GM12801 (cell line): Measurements from ENCODE around the gene FRAS1.

Source experiments
- TF ChIP-seq, protein P1 (sequence below): IDR thresholded peaks from one replicate; pipeline ENCODE4 v1.5.1; 2011; ENCODE audit warnings: control low read depth; ENCODE audit not compliant: insufficient read length; ENCODE audit errors: extremely low read depth

Gene FRAS1

DNA sequence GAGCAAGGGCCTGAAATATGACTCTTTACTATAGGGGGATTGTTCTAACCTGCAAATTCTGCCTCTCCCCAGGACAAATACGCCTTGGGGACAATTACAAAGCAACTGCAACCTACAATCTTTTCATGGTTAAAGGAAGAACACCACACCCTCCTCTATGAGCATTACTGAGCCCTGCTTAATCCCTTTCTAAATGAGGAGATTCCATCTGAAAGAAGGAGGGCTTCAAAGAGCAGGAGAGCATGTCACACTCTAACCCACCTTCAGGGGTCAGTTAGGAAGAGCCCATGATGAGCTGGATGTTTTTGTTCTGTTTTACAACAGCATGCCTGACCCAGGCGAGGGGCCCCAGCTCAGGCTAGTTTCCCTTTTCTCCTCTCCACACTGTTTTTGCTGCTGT, 360.5 kb downstream of the FRAS1 start:
- TF ChIP-seq, protein P1, sequence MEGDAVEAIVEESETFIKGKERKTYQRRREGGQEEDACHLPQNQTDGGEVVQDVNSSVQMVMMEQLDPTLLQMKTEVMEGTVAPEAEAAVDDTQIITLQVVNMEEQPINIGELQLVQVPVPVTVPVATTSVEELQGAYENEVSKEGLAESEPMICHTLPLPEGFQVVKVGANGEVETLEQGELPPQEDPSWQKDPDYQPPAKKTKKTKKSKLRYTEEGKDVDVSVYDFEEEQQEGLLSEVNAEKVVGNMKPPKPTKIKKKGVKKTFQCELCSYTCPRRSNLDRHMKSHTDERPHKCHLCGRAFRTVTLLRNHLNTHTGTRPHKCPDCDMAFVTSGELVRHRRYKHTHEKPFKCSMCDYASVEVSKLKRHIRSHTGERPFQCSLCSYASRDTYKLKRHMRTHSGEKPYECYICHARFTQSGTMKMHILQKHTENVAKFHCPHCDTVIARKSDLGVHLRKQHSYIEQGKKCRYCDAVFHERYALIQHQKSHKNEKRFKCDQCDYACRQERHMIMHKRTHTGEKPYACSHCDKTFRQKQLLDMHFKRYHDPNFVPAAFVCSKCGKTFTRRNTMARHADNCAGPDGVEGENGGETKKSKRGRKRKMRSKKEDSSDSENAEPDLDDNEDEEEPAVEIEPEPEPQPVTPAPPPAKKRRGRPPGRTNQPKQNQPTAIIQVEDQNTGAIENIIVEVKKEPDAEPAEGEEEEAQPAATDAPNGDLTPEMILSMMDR: no peak

DNA sequence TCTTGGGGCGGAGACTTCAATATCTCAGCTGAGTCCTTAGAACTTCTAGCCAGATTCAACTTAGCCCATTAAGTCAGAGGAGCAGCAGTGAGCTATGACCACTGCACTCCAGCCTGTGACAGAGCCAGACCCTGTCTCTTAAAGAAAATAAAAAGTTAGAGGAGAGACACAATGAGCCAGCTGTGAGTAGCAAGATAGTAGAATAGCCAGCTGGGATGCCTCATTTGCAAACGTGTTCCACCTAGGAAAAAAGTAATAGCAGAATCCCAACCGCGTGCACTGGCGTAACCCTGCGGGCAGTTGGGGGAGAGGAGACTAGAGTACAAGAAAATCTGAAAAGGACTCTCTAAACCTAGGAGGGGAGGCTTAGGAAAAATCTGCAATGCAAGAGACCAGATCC, 361.3 kb downstream of the FRAS1 start:
- TF ChIP-seq, protein P1: no peak

DNA sequence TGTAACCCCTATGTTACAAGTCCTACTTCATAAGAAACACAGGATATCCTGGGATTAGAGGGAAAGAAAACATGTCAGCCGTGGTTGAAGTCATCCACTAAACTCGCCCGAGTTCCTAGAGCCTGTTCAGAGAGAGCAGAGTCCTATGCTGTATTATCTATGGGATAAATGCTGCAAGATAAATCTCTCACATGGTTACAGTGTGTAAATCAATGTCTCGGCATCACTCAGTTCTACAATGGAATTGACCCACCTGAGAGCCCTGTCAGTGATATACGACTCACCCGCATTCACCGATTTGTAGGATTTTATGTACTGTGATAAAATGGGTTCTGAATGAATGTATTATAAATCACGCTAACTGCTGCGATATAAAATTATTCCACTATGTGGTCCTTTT, 366.7 kb downstream of the FRAS1 start:
- TF ChIP-seq, protein P1: no peak

DNA sequence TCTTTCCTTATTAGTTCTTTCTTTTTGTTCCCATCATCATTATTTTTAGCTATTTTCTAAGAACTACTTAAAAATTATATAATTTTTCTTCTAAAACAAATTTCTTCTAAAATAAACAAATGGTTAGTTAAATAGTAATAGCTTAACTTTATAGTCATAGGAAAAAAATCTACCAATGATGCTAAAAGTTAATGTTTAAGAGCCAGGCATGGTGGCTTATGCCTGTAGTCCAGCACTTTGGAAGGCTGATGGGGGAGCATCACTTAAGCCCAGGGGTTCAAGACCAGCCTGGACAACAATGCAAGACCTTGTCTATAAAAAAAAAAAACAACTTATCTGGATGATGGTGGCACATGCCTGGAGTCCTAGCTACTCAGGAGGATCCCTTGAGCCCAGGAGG, 367.3 kb downstream of the FRAS1 start:
- TF ChIP-seq, protein P1: no peak

DNA sequence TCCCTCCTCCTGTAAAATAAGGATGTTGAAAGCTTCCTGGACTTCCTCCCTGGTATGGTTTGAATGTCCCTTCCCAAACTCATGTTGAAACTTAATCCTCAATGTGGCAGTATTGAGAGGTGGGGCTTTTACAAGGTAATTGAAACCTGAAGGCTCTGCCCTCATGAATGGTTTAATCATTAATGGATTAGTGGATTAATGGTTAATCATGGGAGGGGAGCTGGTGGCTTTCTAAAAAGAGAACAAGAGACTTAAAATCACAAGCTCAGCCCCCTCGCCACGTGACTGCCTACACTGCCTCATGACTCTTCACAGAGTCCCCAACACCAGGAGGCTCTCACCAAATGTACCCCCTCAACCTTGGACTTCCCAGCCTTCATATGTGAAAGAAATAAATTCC, 369.8 kb downstream of the FRAS1 start:
- TF ChIP-seq, protein P1: no peak

DNA sequence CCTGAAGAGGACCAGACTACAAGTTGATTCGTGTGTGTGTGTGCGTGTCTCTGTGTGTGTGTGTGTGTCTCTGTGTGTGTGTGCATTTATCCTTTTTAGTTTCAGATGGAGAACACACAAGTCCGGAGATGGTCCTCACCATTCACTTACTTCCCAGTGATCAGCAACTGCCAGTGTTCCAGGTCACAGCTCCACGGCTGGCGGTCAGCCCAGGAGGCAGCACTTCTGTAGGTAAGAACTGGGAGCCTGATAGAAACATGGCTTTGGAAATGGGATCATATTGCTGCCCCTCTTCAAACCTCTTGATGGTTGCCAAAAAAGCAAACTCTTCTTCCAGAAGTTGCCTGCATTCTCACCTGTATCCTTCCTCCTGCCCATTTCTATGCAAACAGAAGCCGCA, 371.9 kb downstream of the FRAS1 start:
- TF ChIP-seq, protein P1: no peak

DNA sequence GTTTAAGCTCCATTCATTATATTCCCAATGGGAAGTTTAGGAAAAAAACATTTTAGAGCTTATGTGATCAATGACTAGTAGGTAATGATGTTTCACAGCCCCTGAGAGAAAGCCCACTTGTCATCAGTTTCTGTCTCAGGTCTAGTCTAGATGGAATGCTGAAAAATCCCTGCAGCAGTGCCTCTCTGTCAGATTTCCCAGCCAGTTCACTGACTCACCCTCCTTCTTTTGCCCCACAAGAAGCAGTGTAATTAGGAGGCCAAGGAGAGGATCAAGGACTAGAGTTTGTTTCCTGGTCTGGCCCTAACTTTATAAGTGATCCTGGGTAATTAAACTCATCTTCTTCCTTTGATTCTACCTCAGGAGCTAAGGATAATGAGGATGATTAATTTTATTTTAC, 375.8 kb downstream of the FRAS1 start:
- TF ChIP-seq, protein P1: no peak

DNA sequence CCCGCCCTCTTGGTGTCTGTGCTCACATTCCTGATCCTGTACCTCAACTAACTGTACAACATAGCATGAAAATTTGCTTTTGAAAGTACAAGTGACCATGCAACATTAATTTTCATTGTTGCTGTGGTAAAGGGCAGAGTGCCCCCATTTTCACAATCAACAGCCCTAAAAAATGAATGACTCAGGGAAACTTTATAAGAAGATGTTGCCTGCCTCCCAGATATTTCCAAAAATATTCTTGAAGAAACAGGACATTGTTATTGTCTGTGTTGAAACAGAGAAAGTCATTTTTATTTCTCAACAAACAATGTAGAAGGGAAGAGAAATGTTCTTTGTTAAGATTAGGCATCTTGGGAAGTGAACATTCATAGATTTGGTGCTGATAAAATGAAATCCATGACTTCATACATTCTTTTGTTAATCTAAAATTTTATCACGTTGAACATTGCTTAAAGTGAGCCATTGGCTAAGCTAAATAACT, 380.5 kb downstream of the FRAS1 start:
- TF ChIP-seq, protein P1: no peak
